K562 (cell line): ENCODE measurements around the gene DCAF7.

Experiments
- ELF1 ChIP-seq: fragments of 200-800 bp; sonication (Bioruptor generic); IDR thresholded peaks from 2 replicates; pipeline ENCODE4 v1.6.1; 2016; ENCODE audit warnings: missing genetic modification characterization, missing compliant biosample characterization
- MBD2 ChIP-seq: sonication (generic); IDR thresholded peaks from 2 replicates; pipeline ENCODE4 v1.6.1; 2016; ENCODE audit warnings: low read depth, borderline replicate concordance
- NFYB ChIP-seq: IDR thresholded peaks from 2 replicates; pipeline ENCODE4 v1.6.1; 2011; ENCODE audit warnings: mild to moderate bottlenecking, moderate library complexity; ENCODE audit not compliant: insufficient read length; ENCODE audit errors: extremely low read depth
- PHF8 ChIP-seq: fragments of 200-600 bp; sonication (generic); IDR thresholded peaks from 2 replicates; pipeline ENCODE4 v1.6.1; 2012; ENCODE audit warnings: mixed run types, mild to moderate bottlenecking, inconsistent platforms, low read length, moderate library complexity, borderline replicate concordance
- TCF7L2 ChIP-seq: fragments of 150-350 bp; IDR thresholded peaks from 2 replicates; pipeline ENCODE4 v1.6.1; 2016; ENCODE audit warnings: low read depth, mild to moderate bottlenecking, low read length, moderate library complexity
- ZFP36 ChIP-seq: fragments of 150-350 bp; IDR thresholded peaks from 2 replicates; pipeline ENCODE4 v1.6.1; 2018; ENCODE audit warnings: low read length, low read depth; ENCODE audit not compliant: partially characterized antibody
- ZNF175 ChIP-seq: fragments of 200-800 bp; sonication (Bioruptor generic); IDR thresholded peaks from 2 replicates; pipeline ENCODE4 v1.6.1; 2016; ENCODE audit warnings: low read depth, mild to moderate bottlenecking, missing genetic modification characterization, missing compliant biosample characterization
- TF ChIP-seq, protein P1 (sequence below): fragments of 450-650 bp; formaldehyde crosslinking; IDR thresholded peaks from 2 replicates; pipeline ENCODE4 v1.4.0; 2022; ENCODE audit warnings: missing genetic modification characterization
- TF ChIP-seq, protein P2 (sequence below), 2 experiments: fragments of 200-800 bp in 1 of 2; sonication (Bioruptor generic) in 1 of 2; sonication (generic) in 1 of 2; formaldehyde crosslinking in 1 of 2; IDR thresholded peaks in 1 of 2; conservative IDR thresholded peaks in 1 of 2; 2 replicates each; pipeline versions ENCODE4 v1.5.0 to v1.6.1; 2016 to 2020; ENCODE audit warnings: missing compliant biosample characterization in 1 of 2, missing genetic modification characterization in 1 of 2, missing genetic modification reagents in 1 of 2
- TF ChIP-seq, protein P3 (sequence below): fragments of 450-650 bp; IDR thresholded peaks from 2 replicates; pipeline ENCODE4 v1.6.1; 2018; ENCODE audit not compliant: partially characterized antibody

GRCh38 chr17:63563339-63563738, 13.1 kb downstream of the DCAF7 start:
- TF ChIP-seq, protein P1, sequence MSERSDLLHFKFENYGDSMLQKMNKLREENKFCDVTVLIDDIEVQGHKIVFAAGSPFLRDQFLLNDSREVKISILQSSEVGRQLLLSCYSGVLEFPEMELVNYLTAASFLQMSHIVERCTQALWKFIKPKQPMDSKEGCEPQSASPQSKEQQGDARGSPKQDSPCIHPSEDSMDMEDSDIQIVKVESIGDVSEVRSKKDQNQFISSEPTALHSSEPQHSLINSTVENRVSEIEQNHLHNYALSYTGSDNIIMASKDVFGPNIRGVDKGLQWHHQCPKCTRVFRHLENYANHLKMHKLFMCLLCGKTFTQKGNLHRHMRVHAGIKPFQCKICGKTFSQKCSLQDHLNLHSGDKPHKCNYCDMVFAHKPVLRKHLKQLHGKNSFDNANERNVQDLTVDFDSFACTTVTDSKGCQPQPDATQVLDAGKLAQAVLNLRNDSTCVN (CRISPR knock-in tag), result no peak
- TF ChIP-seq, protein P2, sequence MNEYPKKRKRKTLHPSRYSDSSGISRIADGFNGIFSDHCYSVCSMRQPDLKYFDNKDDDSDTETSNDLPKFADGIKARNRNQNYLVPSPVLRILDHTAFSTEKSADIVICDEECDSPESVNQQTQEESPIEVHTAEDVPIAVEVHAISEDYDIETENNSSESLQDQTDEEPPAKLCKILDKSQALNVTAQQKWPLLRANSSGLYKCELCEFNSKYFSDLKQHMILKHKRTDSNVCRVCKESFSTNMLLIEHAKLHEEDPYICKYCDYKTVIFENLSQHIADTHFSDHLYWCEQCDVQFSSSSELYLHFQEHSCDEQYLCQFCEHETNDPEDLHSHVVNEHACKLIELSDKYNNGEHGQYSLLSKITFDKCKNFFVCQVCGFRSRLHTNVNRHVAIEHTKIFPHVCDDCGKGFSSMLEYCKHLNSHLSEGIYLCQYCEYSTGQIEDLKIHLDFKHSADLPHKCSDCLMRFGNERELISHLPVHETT (CRISPR knock-in tag; conservative IDR thresholded peaks at IDR 0.05 in 1 of 2, IDR thresholded peaks at IDR 0.05 in 1 of 2), result no peak
- TF ChIP-seq MBD2, result no peak
- TF ChIP-seq ZFP36, result no peak
- no peak for TF ChIP-seq ZNF175
- TF ChIP-seq TCF7L2, result no peak
- no peak for TF ChIP-seq PHF8
- TF ChIP-seq, protein P3, sequence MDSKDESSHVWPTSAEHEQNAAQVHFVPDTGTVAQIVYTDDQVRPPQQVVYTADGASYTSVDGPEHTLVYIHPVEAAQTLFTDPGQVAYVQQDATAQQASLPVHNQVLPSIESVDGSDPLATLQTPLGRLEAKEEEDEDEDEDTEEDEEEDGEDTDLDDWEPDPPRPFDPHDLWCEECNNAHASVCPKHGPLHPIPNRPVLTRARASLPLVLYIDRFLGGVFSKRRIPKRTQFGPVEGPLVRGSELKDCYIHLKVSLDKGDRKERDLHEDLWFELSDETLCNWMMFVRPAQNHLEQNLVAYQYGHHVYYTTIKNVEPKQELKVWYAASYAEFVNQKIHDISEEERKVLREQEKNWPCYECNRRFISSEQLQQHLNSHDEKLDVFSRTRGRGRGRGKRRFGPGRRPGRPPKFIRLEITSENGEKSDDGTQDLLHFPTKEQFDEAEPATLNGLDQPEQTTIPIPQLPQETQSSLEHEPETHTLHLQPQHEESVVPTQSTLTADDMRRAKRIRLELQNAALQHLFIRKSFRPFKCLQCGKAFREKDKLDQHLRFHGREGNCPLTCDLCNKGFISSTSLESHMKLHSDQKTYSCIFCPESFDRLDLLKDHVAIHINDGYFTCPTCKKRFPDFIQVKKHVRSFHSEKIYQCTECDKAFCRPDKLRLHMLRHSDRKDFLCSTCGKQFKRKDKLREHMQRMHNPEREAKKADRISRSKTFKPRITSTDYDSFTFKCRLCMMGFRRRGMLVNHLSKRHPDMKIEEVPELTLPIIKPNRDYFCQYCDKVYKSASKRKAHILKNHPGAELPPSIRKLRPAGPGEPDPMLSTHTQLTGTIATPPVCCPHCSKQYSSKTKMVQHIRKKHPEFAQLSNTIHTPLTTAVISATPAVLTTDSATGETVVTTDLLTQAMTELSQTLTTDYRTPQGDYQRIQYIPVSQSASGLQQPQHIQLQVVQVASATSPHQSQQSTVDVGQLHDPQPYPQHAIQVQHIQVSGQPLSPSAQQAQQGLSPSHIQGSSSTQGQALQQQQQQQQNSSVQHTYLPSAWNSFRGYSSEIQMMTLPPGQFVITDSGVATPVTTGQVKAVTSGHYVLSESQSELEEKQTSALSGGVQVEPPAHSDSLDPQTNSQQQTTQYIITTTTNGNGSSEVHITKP, result no peak
- TF ChIP-seq ELF1, result no peak
- TF ChIP-seq NFYB, result no peak
